Esophagus muscularis mucosa (tissue), 4 donors: ENCODE results near the gene MGAT4A. TPM values are rescaled to one million over a fixed set of nuclear protein-coding genes. Genes with fewer than 3 reads are reported as not detected.

ENCODE experiments used
- DNase-seq: peaks from one replicate; pipeline ENCODE4 v3.0.0-alpha.2; 2017; ENCODE audit errors: extremely low spot score
- H3K27ac ChIP-seq, 4 donors: fragments of 200-600 bp; sonication (generic); replicated peaks in 1 of 4; 1 replicate in 3 of 4; 2 replicates in 1 of 4; pipeline ENCODE4 v1.5.1; 2016 to 2019; ENCODE audit warnings: mild to moderate bottlenecking in 1 of 4
- H3K27me3 ChIP-seq, 4 donors: fragments of 200-600 bp; sonication (generic); one replicate each; pipeline versions ENCODE4 v1.5.1 to v1.6.0; 2016 to 2019
- H3K36me3 ChIP-seq, 4 donors: fragments of 200-600 bp; sonication (generic); one replicate each; pipeline ENCODE4 v1.5.1; 2016 to 2019
- H3K4me1 ChIP-seq, 4 donors: fragments of 200-600 bp; sonication (generic); one replicate each; pipeline ENCODE4 v1.5.1; 2016 to 2019
- H3K4me3 ChIP-seq, 4 donors: fragments of 200-600 bp; sonication (generic); 1 replicate in 2 of 4; 2 replicates in 2 of 4; pipeline ENCODE4 v1.5.1; 2016 to 2019; ENCODE audit warnings: mild to moderate bottlenecking in 4 of 4, moderate library complexity in 1 of 4
- H3K9me3 ChIP-seq, 4 donors: fragments of 200-600 bp; sonication (generic); 1 replicate in 3 of 4; 2 replicates in 1 of 4; pipeline ENCODE4 v1.5.1; 2016 to 2019
- EP300 ChIP-seq: sonication (generic); formaldehyde crosslinking; IDR thresholded peaks from one replicate; pipeline ENCODE4 v1.6.1; 2017; ENCODE audit warnings: antibody characterized with exemption
- POLR2A ChIP-seq: fragments of 450-650 bp; IDR thresholded peaks from one replicate; pipeline ENCODE4 v1.6.1; 2017; ENCODE audit warnings: antibody characterized with exemption, moderate library complexity, mild to moderate bottlenecking, low read depth
- POLR2AphosphoS5 ChIP-seq, 2 donors: sonication (generic); formaldehyde crosslinking; IDR thresholded peaks; one replicate each; pipeline ENCODE4 v1.6.1; 2017; ENCODE audit warnings: antibody characterized with exemption in 2 of 2
- WGBS: methylation state at CpG from one replicate; pipeline ENCODE4 v1.1.5; 2018; 5-methylcytosine and 5-hydroxymethylcytosine counted together
- intact Hi-C: fragments of 100-400 bp; cut with DNase I; formaldehyde crosslinking; loops from one replicate; pipeline ENCODE4 v1.15.1; 2023
- total RNA-seq, 4 donors: library from RNA; depleted of rRNA; stranded (reverse); fragments of >200 nt; gene quantifications; one replicate each; pipeline versions ENCODE4 v1.1.0 to v1.2.1, GENCODE V29; 2016
- TF ChIP-seq, protein P1 (sequence below), 3 experiments: fragments of 200-600 bp in 2 of 3; fragments of 450-650 bp in 1 of 3; sonication (generic) in 2 of 3; IDR thresholded peaks; one replicate each; pipeline ENCODE4 v1.5.1; 2017 to 2019; ENCODE audit warnings: antibody characterized with exemption in 3 of 3, mild to moderate bottlenecking in 2 of 3, moderate library complexity in 1 of 3

The MGAT4A gene
- total RNA-seq, 4 donors from 2014 or later, result 9.9 to 21.4 (median 15.2) TPM

DNA sequence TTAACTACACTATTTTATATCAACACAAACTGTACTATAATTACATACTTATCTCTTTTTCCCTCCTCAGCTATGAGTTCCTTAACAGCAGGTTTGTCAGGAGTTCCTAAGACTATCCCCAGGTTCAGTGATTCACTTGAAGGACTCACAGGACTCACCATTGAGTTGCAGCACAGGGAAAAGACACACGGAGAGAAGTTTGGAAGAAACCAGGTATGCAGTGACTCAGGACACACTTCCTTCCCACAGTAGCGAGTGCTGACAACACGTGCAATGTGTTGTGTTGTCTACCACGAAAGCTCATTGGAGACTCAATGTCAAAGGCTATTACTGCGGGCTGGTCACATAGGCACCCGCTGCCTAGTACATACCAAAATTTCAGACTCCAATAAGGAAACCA lies 32.0 kb downstream of the MGAT4A start:
- Histone ChIP-seq H3K9me3 (no peaks in the 10 kb centered on the region), H3K4me3 (no peak overlapping the region), H3K27ac (no peak overlapping the region), H3K36me3 (no peaks in the 10 kb centered on the region), H3K27me3 (no peaks in the 10 kb centered on the region), H3K4me1 (peaks cover 44 to 51% (median 47%) of the 10 kb centered on the region in 4 donors)
- no peak for DNase-seq
- intact Hi-C loops, result no loop called here
- 81% methylated on average over 5 of the region's 6 CpGs for WGBS
- TF ChIP-seq EP300 (no peak), POLR2A (no peak), POLR2AphosphoS5 (IDR thresholded peaks at IDR 0.05) (no peak)
- TF ChIP-seq, protein P1, sequence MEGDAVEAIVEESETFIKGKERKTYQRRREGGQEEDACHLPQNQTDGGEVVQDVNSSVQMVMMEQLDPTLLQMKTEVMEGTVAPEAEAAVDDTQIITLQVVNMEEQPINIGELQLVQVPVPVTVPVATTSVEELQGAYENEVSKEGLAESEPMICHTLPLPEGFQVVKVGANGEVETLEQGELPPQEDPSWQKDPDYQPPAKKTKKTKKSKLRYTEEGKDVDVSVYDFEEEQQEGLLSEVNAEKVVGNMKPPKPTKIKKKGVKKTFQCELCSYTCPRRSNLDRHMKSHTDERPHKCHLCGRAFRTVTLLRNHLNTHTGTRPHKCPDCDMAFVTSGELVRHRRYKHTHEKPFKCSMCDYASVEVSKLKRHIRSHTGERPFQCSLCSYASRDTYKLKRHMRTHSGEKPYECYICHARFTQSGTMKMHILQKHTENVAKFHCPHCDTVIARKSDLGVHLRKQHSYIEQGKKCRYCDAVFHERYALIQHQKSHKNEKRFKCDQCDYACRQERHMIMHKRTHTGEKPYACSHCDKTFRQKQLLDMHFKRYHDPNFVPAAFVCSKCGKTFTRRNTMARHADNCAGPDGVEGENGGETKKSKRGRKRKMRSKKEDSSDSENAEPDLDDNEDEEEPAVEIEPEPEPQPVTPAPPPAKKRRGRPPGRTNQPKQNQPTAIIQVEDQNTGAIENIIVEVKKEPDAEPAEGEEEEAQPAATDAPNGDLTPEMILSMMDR (IDR thresholded peaks at IDR 0.05), result no peak

DNA sequence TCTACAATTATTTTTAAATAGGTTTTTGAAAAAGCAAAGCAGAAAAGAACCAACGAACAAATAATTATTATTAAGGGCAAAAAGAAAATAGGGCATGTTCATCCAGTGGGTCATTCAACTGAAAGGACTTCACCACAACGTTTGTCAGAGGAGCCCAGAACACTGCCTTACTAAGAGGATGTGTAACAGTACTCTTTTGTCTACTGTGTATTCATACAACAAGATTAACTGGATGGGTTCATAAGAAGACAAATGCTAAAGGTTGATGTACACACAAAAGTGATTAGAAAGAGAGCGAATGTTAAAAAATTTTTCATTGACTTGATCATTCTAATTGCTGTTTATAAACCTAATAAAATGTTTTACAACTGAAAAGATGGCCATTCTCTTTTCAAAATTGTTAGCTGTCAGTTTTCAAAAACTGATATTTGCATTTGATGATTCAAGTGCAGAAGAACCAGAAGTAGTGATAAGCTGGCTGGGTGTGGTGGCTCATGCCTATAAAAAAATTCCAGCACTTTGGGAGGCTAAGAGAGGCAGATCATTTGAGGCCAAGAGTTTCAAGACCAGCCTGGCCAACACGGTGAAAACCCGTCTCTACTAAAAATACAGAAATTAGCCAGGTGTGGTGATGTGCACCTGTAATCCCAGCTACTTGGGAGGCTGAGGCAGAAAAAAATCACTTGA lies 33.1 kb downstream of the MGAT4A start:
- 82% methylated on average over 5 of the region's 5 CpGs for WGBS
- Histone ChIP-seq H3K36me3 (no peaks in the 10 kb centered on the region), H3K27ac (no peak overlapping the region), H3K9me3 (no peaks in the 10 kb centered on the region), H3K27me3 (no peaks in the 10 kb centered on the region), H3K4me3 (no peak overlapping the region), H3K4me1 (peaks cover 33 to 42% (median 38%) of the 10 kb centered on the region in 4 donors)
- intact Hi-C loops, result no loop called here
- no peak for TF ChIP-seq EP300
- TF ChIP-seq POLR2A, result no peak
- TF ChIP-seq, protein P1 (IDR thresholded peaks at IDR 0.05), result no peak
- no peak for TF ChIP-seq POLR2AphosphoS5 (IDR thresholded peaks at IDR 0.05)
- DNase-seq, result no peak

DNA sequence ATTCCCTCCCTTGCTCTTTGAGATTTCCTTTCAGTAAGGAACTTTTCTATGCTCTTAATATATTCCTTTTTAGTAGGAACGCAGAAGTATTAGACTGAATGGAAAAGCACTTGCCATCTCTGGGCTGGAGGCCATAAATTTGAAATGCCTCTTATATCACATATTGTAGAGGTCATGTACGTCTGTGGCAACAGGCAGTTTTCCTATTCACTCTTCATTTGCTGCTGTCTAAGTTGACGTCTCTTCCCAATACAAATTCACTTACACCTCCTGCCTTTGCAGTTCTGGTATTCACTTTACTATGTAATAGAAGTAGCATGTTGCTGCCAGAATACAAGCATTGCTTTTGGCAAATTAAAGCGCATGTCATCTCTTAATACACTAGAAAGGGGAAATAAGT lies 34.7 kb downstream of the MGAT4A start:
- WGBS, result 72% methylated on average over 4 of the region's 4 CpGs
- Histone ChIP-seq H3K9me3 (no peaks in the 10 kb centered on the region), H3K27me3 (no peaks in the 10 kb centered on the region), H3K27ac (no peak overlapping the region), H3K4me1 (peaks cover 19 to 26% (median 23%) of the 10 kb centered on the region in 4 donors), H3K36me3 (no peaks in the 10 kb centered on the region), H3K4me3 (no peak overlapping the region)
- no peak for DNase-seq
- intact Hi-C loops, result no loop called here
- no peak for TF ChIP-seq POLR2A
- TF ChIP-seq, protein P1 (IDR thresholded peaks at IDR 0.05), result no peak
- no peak for TF ChIP-seq EP300

DNA sequence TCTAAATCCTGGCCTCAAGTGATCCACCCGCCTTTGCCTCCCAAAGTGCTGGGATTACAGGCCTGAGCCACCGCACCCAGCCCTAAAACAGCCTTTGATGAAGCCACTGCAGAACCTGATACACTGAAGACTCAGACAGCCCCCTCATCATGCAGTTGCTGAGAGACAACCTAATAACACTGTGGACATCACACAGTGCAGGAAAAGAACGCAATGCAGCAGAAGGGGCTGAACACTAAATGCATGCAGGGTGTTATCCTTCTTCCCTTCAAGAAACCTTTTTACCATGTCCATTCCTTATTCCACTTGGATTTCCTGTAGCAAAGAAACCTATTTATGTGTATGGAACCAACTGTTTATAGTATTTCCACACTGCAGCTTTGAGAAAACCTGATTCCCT lies 35.7 kb downstream of the MGAT4A start:
- Histone ChIP-seq H3K27ac (no peak overlapping the region), H3K36me3 (no peaks in the 10 kb centered on the region), H3K27me3 (no peaks in the 10 kb centered on the region), H3K4me3 (no peak overlapping the region), H3K9me3 (no peaks in the 10 kb centered on the region), H3K4me1 (peaks cover 11 to 27% (median 17%) of the 10 kb centered on the region in 4 donors)
- TF ChIP-seq, protein P1 (IDR thresholded peaks at IDR 0.05), result no peak
- no peak for TF ChIP-seq POLR2A
- no peak for TF ChIP-seq POLR2AphosphoS5 (IDR thresholded peaks at IDR 0.05)
- no peak for TF ChIP-seq EP300
- WGBS, result 86% methylated on average over 3 of the region's 3 CpGs
- no peak for DNase-seq
- intact Hi-C loops, result no loop called here

DNA sequence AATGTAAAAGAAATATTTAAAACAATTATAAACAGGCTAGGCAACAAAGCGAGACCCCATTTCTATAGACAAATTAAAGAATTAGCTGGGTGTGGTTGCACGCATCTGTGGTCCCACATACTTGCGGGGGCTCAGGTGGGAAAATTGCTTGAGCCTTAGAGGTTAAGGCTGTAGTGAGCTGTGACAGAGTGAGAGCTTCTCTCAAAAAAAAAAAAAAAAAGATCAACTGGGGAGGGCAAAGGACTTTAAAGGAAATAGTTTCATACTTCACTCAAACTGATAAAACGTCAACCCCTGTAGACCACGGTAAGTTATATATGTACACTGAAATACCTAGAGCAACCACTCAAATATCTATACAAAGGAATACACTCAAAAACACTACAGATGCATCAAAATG lies 37.5 kb downstream of the MGAT4A start:
- WGBS, result 93% methylated on average over 5 of the region's 5 CpGs
- intact Hi-C loops, result no loop called here
- H3K36me3 ChIP-seq, result no peaks in the 10 kb centered on the region

More for the DNA sequence above, 37.5 kb downstream of the MGAT4A start:
- no peak for TF ChIP-seq EP300
- TF ChIP-seq, protein P1 (IDR thresholded peaks at IDR 0.05), result no peak
- no peak for TF ChIP-seq POLR2AphosphoS5 (IDR thresholded peaks at IDR 0.05)
- no peak for TF ChIP-seq POLR2A
- Histone ChIP-seq H3K4me3 (no peak overlapping the region), H3K27me3 (no peaks in the 10 kb centered on the region), H3K4me1 (peaks cover 11 to 27% (median 17%) of the 10 kb centered on the region in 4 donors), H3K9me3 (no peaks in the 10 kb centered on the region), H3K27ac (no peak overlapping the region)
- no peak for DNase-seq
